ENCODE measurements around the gene CDS2. TPM values are rescaled to one million over a fixed set of nuclear protein-coding genes. Genes with fewer than 3 reads are reported as not detected.

CDS2 gene
- total RNA-seq, 1 experiment from 2014 or later, result 17.1 TPM

DNA sequence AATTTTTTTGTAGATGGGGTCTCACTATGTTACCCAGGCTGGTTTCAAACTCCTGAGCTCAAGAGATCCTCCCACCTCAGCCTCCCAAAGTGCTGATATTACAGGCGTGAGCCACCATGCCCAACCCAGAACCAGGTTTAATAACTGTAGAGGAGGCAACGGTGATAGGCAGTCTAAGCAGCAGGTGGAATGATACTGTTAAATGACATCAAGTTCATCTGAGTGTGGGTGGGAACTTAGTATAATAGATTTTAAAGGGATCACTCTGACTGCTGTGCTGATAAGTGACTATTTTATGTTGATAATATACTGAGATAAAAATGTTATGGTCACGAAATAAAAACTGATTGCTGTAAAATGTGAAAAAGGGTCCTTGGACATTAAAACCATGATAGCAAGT is 38.1 kb upstream of the CDS2 start:
- CTCF ChIA-PET, result no interaction called here
- Histone ChIP-seq H3K36me3 (ENCODE audit: low read depth, low read length) (no peaks in the 10 kb centered on the region), H3K4me2 (ENCODE audit: low read length) (no peak overlapping the region), H3K27me3 (ENCODE audit: low read length) (no peaks in the 10 kb centered on the region), H3K9ac (ENCODE audit: low read length) (no peak overlapping the region), H3K4me1 (ENCODE audit: insufficient read depth, low read length) (no peaks in the 10 kb centered on the region), H3K79me2 (ENCODE audit: low read length) (no peaks in the 10 kb centered on the region), H3K9me3 (ENCODE audit: low read length) (no peaks in the 10 kb centered on the region), H3K9me2 (replicated peaks; ENCODE audit: low read length) (no peaks in the 10 kb centered on the region), H3F3A (ENCODE audit: low read length, unreplicated experiment) (no peaks in the 10 kb centered on the region), H3K4me3 (ENCODE audit: low read length) (no peak overlapping the region), H3K27ac (ENCODE audit: low read length) (no peak overlapping the region), H2AFZ (ENCODE audit: low read length) (no peak overlapping the region), H4K20me1 (ENCODE audit: low read length) (no peaks in the 10 kb centered on the region)
- ATAC-seq, result no peak
- no peak for DNase-seq
- POLR2A ChIA-PET (ENCODE audit: unreplicated experiment), result no interaction called here
- no TSS peak for BruUV-seq (replicated peaks)
- intact Hi-C loops (cut with micrococcal nuclease), result no loop called here
- TF ChIP-seq EZH2phosphoT487 (IDR thresholded peaks at IDR 0.05; ENCODE audit: borderline replicate concordance, low read length), result no peak
- no peak for TF ChIP-seq EZH2 (IDR thresholded peaks at IDR 0.05; ENCODE audit: low read length, unreplicated experiment)
- TF ChIP-seq, protein P1, sequence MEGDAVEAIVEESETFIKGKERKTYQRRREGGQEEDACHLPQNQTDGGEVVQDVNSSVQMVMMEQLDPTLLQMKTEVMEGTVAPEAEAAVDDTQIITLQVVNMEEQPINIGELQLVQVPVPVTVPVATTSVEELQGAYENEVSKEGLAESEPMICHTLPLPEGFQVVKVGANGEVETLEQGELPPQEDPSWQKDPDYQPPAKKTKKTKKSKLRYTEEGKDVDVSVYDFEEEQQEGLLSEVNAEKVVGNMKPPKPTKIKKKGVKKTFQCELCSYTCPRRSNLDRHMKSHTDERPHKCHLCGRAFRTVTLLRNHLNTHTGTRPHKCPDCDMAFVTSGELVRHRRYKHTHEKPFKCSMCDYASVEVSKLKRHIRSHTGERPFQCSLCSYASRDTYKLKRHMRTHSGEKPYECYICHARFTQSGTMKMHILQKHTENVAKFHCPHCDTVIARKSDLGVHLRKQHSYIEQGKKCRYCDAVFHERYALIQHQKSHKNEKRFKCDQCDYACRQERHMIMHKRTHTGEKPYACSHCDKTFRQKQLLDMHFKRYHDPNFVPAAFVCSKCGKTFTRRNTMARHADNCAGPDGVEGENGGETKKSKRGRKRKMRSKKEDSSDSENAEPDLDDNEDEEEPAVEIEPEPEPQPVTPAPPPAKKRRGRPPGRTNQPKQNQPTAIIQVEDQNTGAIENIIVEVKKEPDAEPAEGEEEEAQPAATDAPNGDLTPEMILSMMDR (conservative IDR thresholded peaks at IDR 0.05; ENCODE audit: low read depth, low read length), result no peak

- H3K4me2 ChIP-seq (ENCODE audit: low read length), result no peak overlapping the region
- H3K27ac ChIP-seq (ENCODE audit: low read length), result no peak overlapping the region
- H3K27me3 ChIP-seq (ENCODE audit: low read length), result no peaks in the 10 kb centered on the region
- H3K4me1 ChIP-seq (ENCODE audit: insufficient read depth, low read length), result no peaks in the 10 kb centered on the region
- H3K9ac ChIP-seq (ENCODE audit: low read length), result no peak overlapping the region
- H3K9me2 ChIP-seq (replicated peaks; ENCODE audit: low read length), result no peaks in the 10 kb centered on the region
- H3F3A ChIP-seq (ENCODE audit: low read length, unreplicated experiment), result no peaks in the 10 kb centered on the region
- no peaks in the 10 kb centered on the region for H3K36me3 ChIP-seq (ENCODE audit: low read depth, low read length)
- H3K4me3 ChIP-seq (ENCODE audit: low read length), result no peak overlapping the region
- H4K20me1 ChIP-seq (ENCODE audit: low read length), result no peaks in the 10 kb centered on the region
- H3K79me2 ChIP-seq (ENCODE audit: low read length), result no peaks in the 10 kb centered on the region
- TF ChIP-seq, protein P1 (conservative IDR thresholded peaks at IDR 0.05; ENCODE audit: low read depth, low read length), result no peak
- TF ChIP-seq EZH2 (IDR thresholded peaks at IDR 0.05; ENCODE audit: low read length, unreplicated experiment) (no peak), EZH2phosphoT487 (IDR thresholded peaks at IDR 0.05; ENCODE audit: borderline replicate concordance, low read length) (no peak)
- intact Hi-C loops (cut with micrococcal nuclease), result no loop called here
- CTCF ChIA-PET, result no interaction called here
- BruUV-seq (replicated peaks), result no TSS peak
- no peak for DNase-seq
- ATAC-seq, result no peak
- H2AFZ ChIP-seq (ENCODE audit: low read length), result no peak overlapping the region
- H3K9me3 ChIP-seq (ENCODE audit: low read length), result no peaks in the 10 kb centered on the region
- POLR2A ChIA-PET (ENCODE audit: unreplicated experiment), result no interaction called here
Measured at GRCh38 chr20:5090191-5090590, 36.6 kb upstream of the CDS2 start.

- intact Hi-C loops (cut with micrococcal nuclease), result no loop called here
- DNase-seq (no peak), ATAC-seq (no peak)
- no peaks in the 10 kb centered on the region for H3K9me3 ChIP-seq (ENCODE audit: low read length)
- no peaks in the 10 kb centered on the region for H3K27me3 ChIP-seq (ENCODE audit: low read length)
- H3K9me2 ChIP-seq (replicated peaks; ENCODE audit: low read length), result no peaks in the 10 kb centered on the region
- H3K36me3 ChIP-seq (ENCODE audit: low read depth, low read length), result 0 out of 2 replicates have a peak, but pooled peaks cover 4% of the 10 kb centered on the region
- H3K4me1 ChIP-seq (ENCODE audit: insufficient read depth, low read length), result no peaks in the 10 kb centered on the region
- no peaks in the 10 kb centered on the region for H3K79me2 ChIP-seq (ENCODE audit: low read length)
- no peak overlapping the region for H2AFZ ChIP-seq (ENCODE audit: low read length)
- ChIA-PET POLR2A (ENCODE audit: unreplicated experiment) (no interaction called here), CTCF (no interaction called here)
- no peaks in the 10 kb centered on the region for H3F3A ChIP-seq (ENCODE audit: low read length, unreplicated experiment)
- H3K4me2 ChIP-seq (ENCODE audit: low read length), result no peak overlapping the region
- BruUV-seq (replicated peaks), result no TSS peak
- H4K20me1 ChIP-seq (ENCODE audit: low read length), result no peaks in the 10 kb centered on the region
- TF ChIP-seq EZH2phosphoT487 (IDR thresholded peaks at IDR 0.05; ENCODE audit: borderline replicate concordance, low read length) (no peak), EZH2 (IDR thresholded peaks at IDR 0.05; ENCODE audit: low read length, unreplicated experiment) (no peak)
- TF ChIP-seq, protein P1 (conservative IDR thresholded peaks at IDR 0.05; ENCODE audit: low read depth, low read length), result no peak
- H3K27ac ChIP-seq (ENCODE audit: low read length), result no peak overlapping the region
- no peak overlapping the region for H3K9ac ChIP-seq (ENCODE audit: low read length)
- H3K4me3 ChIP-seq (ENCODE audit: low read length), result no peak overlapping the region
Measured at GRCh38 chr20:5091902-5092301, 34.9 kb upstream of the CDS2 start.
